Kidney glomerular epithelial cell (primary cell): ENCODE measurements around the gene KEL.

Source experiments
- DNase-seq: peaks from one replicate; lab custom pipeline; 2025; lab: John Stamatoyannopoulos, UW

KEL gene

GRCh38 chr7:142930126-142930730, 31.9 kb downstream of the KEL start:
- DNase-seq = no peak

DNA sequence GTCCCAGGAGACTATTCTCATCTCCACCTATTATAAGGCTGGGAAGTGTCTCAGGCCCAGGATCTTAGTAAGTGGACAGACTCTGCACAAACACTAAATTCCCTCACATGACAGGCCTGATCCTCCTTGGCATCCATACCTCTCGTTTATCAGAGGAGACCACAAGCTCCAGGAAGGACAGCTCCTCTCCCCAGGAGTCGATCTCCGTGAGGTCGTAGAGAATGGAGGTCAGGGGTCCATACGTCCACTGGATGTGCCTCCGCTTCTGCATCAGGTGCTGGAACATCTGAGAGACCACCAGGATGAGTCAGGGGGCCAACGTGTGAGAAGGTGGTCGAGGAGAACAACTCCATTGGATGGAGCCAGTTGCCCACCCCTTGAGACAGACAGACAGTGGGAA, 34.2 kb downstream of the KEL start:
- DNase-seq = no peak

DNA sequence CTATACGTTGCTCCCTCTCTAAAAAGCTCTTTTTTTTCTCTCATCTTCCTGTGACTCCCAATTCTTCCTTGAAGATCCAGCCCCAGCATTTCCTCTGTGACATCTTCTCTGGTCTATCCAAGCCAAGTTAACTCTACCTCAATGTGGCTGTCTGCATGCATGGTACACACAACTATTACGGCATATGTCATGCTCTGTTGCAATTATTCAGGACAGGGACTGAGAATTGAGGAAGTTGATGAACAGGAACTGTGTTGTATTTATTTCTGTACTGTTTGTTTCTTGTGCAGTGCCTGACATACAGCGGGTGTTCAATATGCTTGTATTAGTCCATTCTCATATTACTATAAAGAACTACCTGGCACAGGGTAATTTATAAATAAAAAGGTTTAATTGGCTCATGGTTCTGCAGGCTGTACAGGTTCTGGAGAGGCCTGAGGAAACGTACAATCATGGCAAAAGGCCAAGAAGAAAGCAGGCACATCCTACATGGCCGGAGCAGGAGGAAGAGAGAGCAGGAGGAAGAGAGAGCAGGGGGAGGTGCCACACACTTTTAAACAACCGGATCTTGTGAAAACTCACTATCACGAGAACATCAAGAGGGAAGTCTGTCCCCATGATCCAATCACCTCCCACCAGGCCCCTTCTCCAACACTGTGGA, 34.9 kb downstream of the KEL start:
- no peak for DNase-seq

GRCh38 chr7:142925413-142925812, 36.8 kb downstream of the KEL start:
- DNase-seq = no peak

DNA sequence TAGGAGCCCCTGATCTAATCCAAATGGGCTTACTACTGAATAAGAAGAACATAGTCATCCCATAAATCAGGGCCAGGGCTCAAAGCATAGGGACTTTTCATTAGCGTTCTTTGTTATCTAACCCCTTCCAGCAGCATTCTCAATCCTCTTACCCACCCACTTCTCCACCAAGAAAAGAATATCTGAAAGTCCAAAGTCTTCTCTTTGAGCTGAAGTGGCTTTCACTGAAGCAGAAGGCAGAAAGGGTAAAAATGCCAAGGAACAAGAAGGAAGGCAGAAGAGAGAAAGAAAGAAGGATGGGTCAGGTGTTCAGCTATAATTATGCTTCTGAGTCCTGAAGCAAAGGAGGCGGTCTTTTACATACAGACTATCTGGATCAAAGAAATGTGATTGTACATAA, 38.8 kb downstream of the KEL start:
- DNase-seq = no peak

- DNase-seq = no peak
These were observed 42.5 kb downstream of the KEL start for GRCh38 chr7:142919656-142920055.

GRCh38 chr7:142918901-142919300, 43.3 kb downstream of the KEL start:
- DNase-seq = no peak

DNA sequence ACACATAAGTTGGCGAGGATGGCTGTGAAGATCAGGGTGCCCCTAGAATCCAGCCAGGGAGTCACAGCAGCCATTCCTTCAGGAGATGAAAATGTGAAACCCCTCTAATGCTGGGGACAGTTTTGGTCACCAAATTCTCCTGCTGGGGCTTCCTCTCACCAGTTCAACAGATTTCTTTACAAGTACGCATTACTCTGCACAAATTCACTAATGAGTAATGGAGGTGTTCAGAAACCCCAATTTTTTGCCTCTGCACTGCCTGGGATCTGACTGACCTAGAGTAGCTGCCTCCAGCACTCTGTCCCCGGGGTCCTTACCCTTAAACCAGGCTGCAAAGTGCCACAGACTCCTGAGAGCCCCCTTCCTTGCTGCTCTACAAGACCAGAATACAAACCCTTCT, 44.7 kb downstream of the KEL start:
- DNase-seq = no peak

DNA sequence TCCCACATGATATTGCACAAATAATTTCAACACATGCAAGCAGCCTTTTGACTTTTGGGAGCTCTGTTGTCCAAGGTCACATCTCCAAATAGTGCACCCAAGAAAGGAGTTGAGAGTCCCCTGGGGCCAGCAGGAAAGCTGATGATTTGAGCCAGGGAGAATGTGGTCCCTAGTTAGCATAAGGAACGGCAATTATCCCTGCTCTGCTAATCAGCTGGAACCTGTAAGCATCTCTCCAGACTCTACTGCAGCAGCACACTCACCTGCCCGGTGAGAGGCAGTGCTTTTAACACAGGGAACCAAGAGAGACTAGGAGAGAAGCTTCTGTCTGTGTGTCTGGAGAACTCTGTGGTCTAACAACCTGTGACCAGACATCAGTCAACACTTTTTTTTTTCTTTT, 45.7 kb downstream of the KEL start:
- peak; percentile 11 for DNase-seq

GRCh38 chr7:142915315-142915714, 46.8 kb downstream of the KEL start:
- no peak for DNase-seq

DNA sequence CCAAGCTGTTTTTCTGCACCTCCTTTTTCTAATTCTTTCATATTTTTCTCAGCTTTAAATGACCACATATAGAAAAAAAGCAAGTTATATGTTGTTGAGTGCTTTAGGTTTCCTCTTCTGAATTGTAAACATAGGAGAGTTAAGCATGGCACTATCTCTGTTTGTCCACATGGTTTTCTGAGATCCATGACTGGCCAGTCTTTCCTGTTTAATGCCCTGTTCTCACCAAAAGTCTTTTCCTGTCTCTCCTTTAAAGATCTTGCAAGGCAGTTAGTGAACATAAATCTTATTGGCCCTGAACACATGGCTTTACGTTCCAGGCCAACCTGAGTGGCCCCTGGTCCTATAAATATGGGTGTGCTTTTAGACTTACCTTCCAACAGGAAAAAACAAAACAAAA, 48.0 kb downstream of the KEL start:
- DNase-seq = no peak

DNA sequence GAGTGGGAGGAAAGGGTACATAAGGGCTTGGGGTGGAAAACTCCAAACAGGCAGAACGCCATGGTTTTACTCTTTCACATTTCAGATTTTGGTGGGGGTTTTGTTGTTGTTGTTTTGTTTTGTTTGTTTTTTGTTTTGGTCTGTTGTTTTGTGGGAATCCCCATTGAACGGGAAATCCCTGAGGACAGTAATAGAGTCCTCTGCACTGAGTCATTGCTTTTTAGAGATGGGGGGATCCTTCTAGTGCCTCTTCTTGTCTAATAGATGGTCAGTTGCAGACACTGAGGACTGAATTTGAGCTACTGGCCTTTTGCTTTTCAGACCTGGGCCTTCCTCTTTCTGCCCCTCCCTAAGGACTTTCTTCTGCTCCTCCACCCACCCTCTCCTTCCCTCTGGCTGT, 48.6 kb downstream of the KEL start:
- DNase-seq = no peak

DNA sequence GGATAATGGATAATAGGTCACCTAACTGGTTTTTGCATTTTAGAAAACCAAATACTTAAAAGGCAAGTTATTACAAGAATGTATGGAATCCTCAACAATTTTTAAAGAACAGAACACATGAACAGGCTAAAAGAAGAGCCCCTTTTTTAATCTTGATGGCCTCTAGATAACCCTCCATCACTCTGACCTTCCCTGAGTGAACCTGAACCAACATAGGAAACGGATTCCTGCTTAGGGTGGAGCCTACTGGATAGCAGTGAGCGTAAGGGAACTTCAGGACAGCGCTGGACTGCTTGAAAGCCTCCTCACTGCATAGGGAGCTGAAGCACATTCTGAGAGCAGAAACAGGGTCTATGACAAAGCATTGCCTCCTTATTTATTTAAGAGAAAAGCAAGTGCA, 49.1 kb downstream of the KEL start:
- no peak for DNase-seq

GRCh38 chr7:142910481-142910880, 51.7 kb downstream of the KEL start:
- DNase-seq = no peak

DNA sequence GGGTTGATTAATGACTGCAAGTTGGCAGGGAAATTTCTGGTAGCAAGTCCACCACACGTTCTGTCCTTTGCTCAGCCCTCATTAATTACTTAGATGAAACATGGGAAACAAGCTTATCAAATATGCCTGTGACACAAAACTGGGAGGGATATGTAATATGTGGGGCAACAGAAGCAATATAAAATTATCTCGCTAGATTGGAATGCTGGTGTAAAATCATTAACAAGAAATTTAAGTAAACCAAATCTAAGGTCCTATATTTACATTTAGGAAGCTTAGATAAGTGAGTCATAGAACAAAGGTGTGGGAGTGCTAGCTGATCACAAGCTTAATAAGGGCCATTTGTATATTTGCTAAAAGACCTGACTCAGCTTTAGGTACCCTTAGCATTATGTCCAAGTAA, 52.1 kb downstream of the KEL start:
- peak; percentile 44 for DNase-seq

- DNase-seq = peak; percentile 34
These were observed 53.0 kb downstream of the KEL start for GRCh38 chr7:142908921-142909890.

DNA sequence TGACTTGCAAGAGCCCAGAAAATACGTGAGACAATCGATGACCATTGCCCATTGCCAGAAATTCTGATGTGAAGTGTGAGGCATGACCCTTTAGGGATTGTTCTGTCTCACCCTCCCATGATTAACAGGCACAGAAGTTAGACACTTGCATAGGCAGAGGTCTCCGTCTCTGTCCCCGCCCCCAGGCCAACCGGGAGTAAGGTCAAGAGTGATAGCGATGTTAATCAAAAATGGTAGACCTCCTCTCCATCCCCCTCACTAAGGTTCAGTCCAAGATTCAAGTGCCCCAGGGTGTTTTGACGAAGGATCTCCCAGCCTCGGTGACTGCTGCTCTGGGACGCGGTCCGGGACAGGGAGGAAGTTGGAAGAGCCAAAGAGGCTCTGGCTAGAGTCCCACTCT, 53.9 kb downstream of the KEL start:
- no peak for DNase-seq

DNA sequence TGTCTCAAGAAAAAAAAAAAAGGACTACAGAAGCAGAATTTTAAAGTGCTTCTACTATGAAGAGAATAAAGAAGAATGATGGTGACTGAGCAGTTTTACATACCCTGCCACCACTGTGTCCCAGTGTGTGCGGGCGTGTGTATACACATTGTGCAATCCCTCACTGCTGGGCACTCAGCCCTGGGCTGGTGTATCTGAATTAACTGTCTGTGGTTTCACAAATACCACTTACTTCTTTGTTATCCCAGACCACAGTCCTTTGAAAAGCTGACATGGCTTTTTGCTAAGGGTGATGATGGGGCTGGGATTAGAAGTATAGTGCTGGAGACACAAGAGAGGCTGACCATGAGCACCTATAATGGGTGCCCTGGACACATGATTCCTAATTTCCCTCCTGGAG, 55.5 kb downstream of the KEL start:
- no peak for DNase-seq

DNA sequence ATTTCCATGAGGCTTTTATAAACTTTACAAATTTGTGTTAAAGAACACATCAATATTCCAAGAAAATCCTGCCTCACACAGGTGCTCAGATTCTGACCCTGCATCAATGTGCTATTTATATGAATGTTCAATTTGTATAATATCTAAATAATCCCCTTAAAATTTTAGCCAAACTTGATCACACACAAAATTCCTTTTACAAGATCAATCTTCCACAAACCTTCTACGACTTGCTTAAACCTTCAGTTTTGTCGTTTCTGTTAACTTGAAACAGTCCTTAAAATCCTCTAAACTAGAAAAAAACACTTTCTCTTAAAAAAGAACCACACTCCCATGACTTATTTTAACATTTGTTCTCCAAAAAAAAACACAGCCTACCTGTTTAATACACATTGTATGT, 56.4 kb downstream of the KEL start:
- no peak for DNase-seq

- DNase-seq = no peak
These were observed 58.0 kb downstream of the KEL start for GRCh38 chr7:142904128-142904527.

GRCh38 chr7:142901426-142902259, 60.5 kb downstream of the KEL start:
- no peak for DNase-seq

- DNase-seq = no peak
These were observed 62.5 kb downstream of the KEL start for GRCh38 chr7:142899661-142900060.
